DND-41 (cell line): Measurements from ENCODE around the gene SEC61A2.
"Not testable (repeated sequence)": the region's sequence is repeated elsewhere in the genome, so short reads cannot be mapped to it uniquely, and the experiment has no call there.

Experiments used
- ATAC-seq: fragments of 200-7000 bp; cut with Tn5 transposase; 3 replicates; pipeline ENCODE4 v1.9.1; 2021; ENCODE audit warnings: low read depth; ENCODE audit not compliant: insufficient read depth
- DNase-seq: peaks from one replicate; pipeline ENCODE4 v3.0.0-alpha.2; 2020
- H2AFZ ChIP-seq: 2 replicates; pipeline ENCODE4 v1.6.0; 2012; ENCODE audit warnings: low read depth, low read length
- H3K27ac ChIP-seq: 2 replicates; pipeline ENCODE4 v1.5.1; 2012; ENCODE audit warnings: low read length, inconsistent platforms
- H3K27me3 ChIP-seq: fragments of 200-600 bp; sonication (generic); 2 replicates; pipeline ENCODE4 v1.6.0; 2012; ENCODE audit warnings: low read length, mild to moderate bottlenecking, inconsistent platforms; ENCODE audit not compliant: insufficient read depth, poor library complexity
- H3K36me3 ChIP-seq: 2 replicates; pipeline ENCODE4 v1.5.1; 2012; ENCODE audit warnings: low read length, inconsistent platforms; ENCODE audit not compliant: insufficient read depth
- H3K4me1 ChIP-seq: 2 replicates; pipeline ENCODE4 v1.5.1; 2012; ENCODE audit warnings: mild to moderate bottlenecking, low read length; ENCODE audit not compliant: insufficient read depth
- H3K4me2 ChIP-seq: 2 replicates; pipeline ENCODE4 v1.6.0; 2012; ENCODE audit warnings: mild to moderate bottlenecking, moderate library complexity, low read length, inconsistent platforms; ENCODE audit not compliant: insufficient read depth
- H3K4me3 ChIP-seq, 2 experiments: fragments of 200-600 bp in 1 of 2; shearing (Covaris generic) in 1 of 2; 2 replicates each; pipeline ENCODE4 v1.5.1; 2012 to 2016; ENCODE audit warnings: inconsistent platforms in 2 of 2, low read length in 2 of 2, mild to moderate bottlenecking in 2 of 2, low read depth in 1 of 2, moderate library complexity in 1 of 2
- H3K79me2 ChIP-seq: 2 replicates; pipeline ENCODE4 v1.6.0; 2012; ENCODE audit warnings: low read length, inconsistent platforms; ENCODE audit not compliant: insufficient read depth
- H3K9ac ChIP-seq: 2 replicates; pipeline ENCODE4 v1.6.0; 2012; ENCODE audit warnings: low read depth, mild to moderate bottlenecking, inconsistent platforms, low read length, moderate library complexity
- H3K9me3 ChIP-seq: 2 replicates; pipeline ENCODE4 v1.5.1; 2012; ENCODE audit warnings: low read length, moderate library complexity, mild to moderate bottlenecking, inconsistent platforms; ENCODE audit not compliant: insufficient read depth, severe bottlenecking
- H4K20me1 ChIP-seq: 2 replicates; pipeline ENCODE4 v1.6.0; 2012; ENCODE audit warnings: low read length; ENCODE audit not compliant: insufficient read depth
- CTCF ChIP-seq: IDR thresholded peaks from 2 replicates; pipeline ENCODE4 v1.5.1; 2012; ENCODE audit warnings: borderline replicate concordance, low read length, moderate library complexity, mild to moderate bottlenecking; ENCODE audit not compliant: poor library complexity, severe bottlenecking; ENCODE audit errors: extremely low read depth
- EZH2 ChIP-seq: IDR thresholded peaks from 3 replicates; pipeline ENCODE4 v1.6.1; 2012; ENCODE audit warnings: borderline replicate concordance, low read depth, mild to moderate bottlenecking, moderate library complexity, low read length, inconsistent platforms; ENCODE audit not compliant: severe bottlenecking

Gene SEC61A2

GRCh38 chr10:12165036-12165435, 35.6 kb downstream of the SEC61A2 start:
- Histone ChIP-seq H3K27ac (no peak overlapping the region), H3K4me3 (no peak overlapping the region), H3K9me3 (no peaks in the 10 kb centered on the region), H3K4me2 (no peak overlapping the region), H3K9ac (no peak overlapping the region), H2AFZ (no peak overlapping the region), H3K36me3 (peaks cover 92% of the 10 kb centered on the region), H3K79me2 (no peaks in the 10 kb centered on the region), H4K20me1 (no peaks in the 10 kb centered on the region), H3K27me3 (no peaks in the 10 kb centered on the region), H3K4me1 (no peaks in the 10 kb centered on the region)
- TF ChIP-seq EZH2 (no peak), CTCF (no peak)
- no peak for DNase-seq
- no peak for ATAC-seq

- H3K36me3 ChIP-seq, result peaks cover 94% of the 10 kb centered on the region
- H3K27me3 ChIP-seq, result no peaks in the 10 kb centered on the region
- H4K20me1 ChIP-seq, result no peaks in the 10 kb centered on the region
- no peaks in the 10 kb centered on the region for H3K9me3 ChIP-seq
- DNase-seq (no peak), ATAC-seq (no peak)
- no peaks in the 10 kb centered on the region for H3K79me2 ChIP-seq
- no peaks in the 10 kb centered on the region for H3K4me1 ChIP-seq
- no peak overlapping the region for H3K4me2 ChIP-seq
- TF ChIP-seq CTCF (no peak), EZH2 (no peak)
- no peak overlapping the region for H2AFZ ChIP-seq
- no peak overlapping the region for H3K27ac ChIP-seq
- no peak overlapping the region for H3K4me3 ChIP-seq
- H3K9ac ChIP-seq, result no peak overlapping the region
These were observed 36.7 kb downstream of the SEC61A2 start for GRCh38 chr10:12165999-12166775.

GRCh38 chr10:12171512-12171911, 42.0 kb downstream of the SEC61A2 start:
- not testable (repeated sequence) for H3K4me1 ChIP-seq, ATAC-seq, H2AFZ ChIP-seq, H3K9ac ChIP-seq, DNase-seq, H3K79me2 ChIP-seq, H3K4me2 ChIP-seq, H3K9me3 ChIP-seq, H3K4me3 ChIP-seq, H3K27me3 ChIP-seq, H3K27ac ChIP-seq, H4K20me1 ChIP-seq
- H3K36me3 ChIP-seq, result peaks cover 70% of the 10 kb centered on the region

- ATAC-seq (no peak), DNase-seq (no peak)
- Histone ChIP-seq H3K9ac (no peak overlapping the region), H3K27ac (no peak overlapping the region), H3K27me3 (no peaks in the 10 kb centered on the region), H3K4me2 (no peak overlapping the region), H3K4me3 (no peak overlapping the region), H3K79me2 (no peaks in the 10 kb centered on the region), H3K4me1 (no peaks in the 10 kb centered on the region), H4K20me1 (no peaks in the 10 kb centered on the region), H3K9me3 (no peaks in the 10 kb centered on the region), H3K36me3 (peaks cover 57% of the 10 kb centered on the region), H2AFZ (no peak overlapping the region)
- TF ChIP-seq EZH2 (no peak), CTCF (no peak)
These were observed 48.2 kb downstream of the SEC61A2 start for GRCh38 chr10:12177642-12178041.
